Left kidney (tissue), 8 donors: Measurements from ENCODE around the gene SLC35B4. TPM values are rescaled to one million over a fixed set of nuclear protein-coding genes. Genes with fewer than 3 reads are reported as not detected.
A peak's percentile ranks its signal among the peaks of the same experiment; 100 is the strongest.

Source experiments
- DNase-seq: peaks from one replicate; pipeline ENCODE4 v3.0.0-alpha.2; 2013
- long read RNA-seq, 8 donors: transcript quantifications; one replicate each; lab custom pipeline, GENCODE V29; 2026
- polyA plus RNA-seq: library from polyadenylated mRNA; unstranded; fragments of 120-200 nt; gene quantifications from one replicate; pipeline ENCODE4 v1.2.1, GENCODE V29; 2013; ENCODE audit not compliant: insufficient read length

Gene SLC35B4
- 32.5 TPM for polyA plus RNA-seq
- long read RNA-seq, donor 1, full-length matches to known transcripts = 4 of 4 reads
- long read RNA-seq, donor 1, partial matches to known transcripts = 0 of 4 reads
- long read RNA-seq, donor 1, other reads (novel, unspliced or antisense) = 0 of 4 reads
- long read RNA-seq, donor 2, full-length matches to known transcripts = 7 of 7 reads
- long read RNA-seq, donor 2, partial matches to known transcripts = 0 of 7 reads
- long read RNA-seq, donor 2, other reads (novel, unspliced or antisense) = 0 of 7 reads
- long read RNA-seq, donor 3, full-length matches to known transcripts = 2 of 2 reads
- long read RNA-seq, donor 3, partial matches to known transcripts = 0 of 2 reads
- long read RNA-seq, donor 3, other reads (novel, unspliced or antisense) = 0 of 2 reads
- long read RNA-seq, donor 4, full-length matches to known transcripts = 1 of 1 reads
- long read RNA-seq, donor 4, partial matches to known transcripts = 0 of 1 reads
- long read RNA-seq, donor 4, other reads (novel, unspliced or antisense) = 0 of 1 reads
- long read RNA-seq, donor 5, full-length matches to known transcripts = 8 of 8 reads
- long read RNA-seq, donor 5, partial matches to known transcripts = 0 of 8 reads
- long read RNA-seq, donor 5, other reads (novel, unspliced or antisense) = 0 of 8 reads
- long read RNA-seq, donor 6, full-length matches to known transcripts = 8 of 8 reads
- long read RNA-seq, donor 6, partial matches to known transcripts = 0 of 8 reads
- long read RNA-seq, donor 6, other reads (novel, unspliced or antisense) = 0 of 8 reads
- long read RNA-seq, donor 7, full-length matches to known transcripts = 4 of 4 reads
- long read RNA-seq, donor 7, partial matches to known transcripts = 0 of 4 reads
- long read RNA-seq, donor 7, other reads (novel, unspliced or antisense) = 0 of 4 reads
- long read RNA-seq, donor 8, full-length matches to known transcripts = 4 of 4 reads
- long read RNA-seq, donor 8, partial matches to known transcripts = 0 of 4 reads
- long read RNA-seq, donor 8, other reads (novel, unspliced or antisense) = 0 of 4 reads

- DNase-seq = peak; percentile 95
These were observed at the start of gene SLC35B4 for GRCh38 chr7:134316539-134317344. Gene SLC35B4, minus strand, starts transcription at chr7:134316930. Its CDS starts 179 bp downstream, at chr7:134316751.

GRCh38 chr7:134366481-134366880, 49.8 kb upstream of the SLC35B4 start:
- no peak for DNase-seq

GRCh38 chr7:134365341-134366054, 48.8 kb upstream of the SLC35B4 start:
- no peak for DNase-seq

GRCh38 chr7:134364619-134365037, 47.9 kb upstream of the SLC35B4 start:
- DNase-seq = no peak

- no peak for DNase-seq
These were observed 46.1 kb upstream of the SLC35B4 start for GRCh38 chr7:134362587-134363483.

GRCh38 chr7:134359787-134360432, 43.2 kb upstream of the SLC35B4 start:
- DNase-seq = no peak

GRCh38 chr7:134357486-134357885, 40.8 kb upstream of the SLC35B4 start:
- DNase-seq = no peak

- no peak for DNase-seq
These were observed 39.7 kb upstream of the SLC35B4 start for GRCh38 chr7:134356421-134356936.

- DNase-seq = peak; percentile 30
These were observed 39.2 kb upstream of the SLC35B4 start for GRCh38 chr7:134355927-134356326.

GRCh38 chr7:134355004-134355525, 38.3 kb upstream of the SLC35B4 start:
- DNase-seq = no peak

- no peak for DNase-seq
These were observed 36.7 kb upstream of the SLC35B4 start for GRCh38 chr7:134353411-134353810.

- no peak for DNase-seq
These were observed 34.7 kb upstream of the SLC35B4 start for GRCh38 chr7:134351424-134351823.

GRCh38 chr7:134350709-134351108, 34.0 kb upstream of the SLC35B4 start:
- DNase-seq = no peak

- no peak for DNase-seq
These were observed 30.8 kb upstream of the SLC35B4 start for GRCh38 chr7:134347567-134347966.

- DNase-seq = no peak
These were observed 27.1 kb upstream of the SLC35B4 start for GRCh38 chr7:134343796-134344195.

GRCh38 chr7:134343136-134343535, 26.4 kb upstream of the SLC35B4 start:
- DNase-seq = no peak

GRCh38 chr7:134339475-134339874, 22.7 kb upstream of the SLC35B4 start:
- DNase-seq = no peak

- DNase-seq = no peak
These were observed 21.2 kb upstream of the SLC35B4 start for GRCh38 chr7:134337980-134338379.

- no peak for DNase-seq
These were observed 17.7 kb upstream of the SLC35B4 start for GRCh38 chr7:134334408-134334807.
